ENCODE measurements around the gene CLPTM1L. TPM values are rescaled to one million over a fixed set of nuclear protein-coding genes. Genes with fewer than 3 reads are reported as not detected.

CLPTM1L gene
- total RNA-seq, 4 donors from 2014 or later = 96.9 to 139 (median 126) TPM

DNA sequence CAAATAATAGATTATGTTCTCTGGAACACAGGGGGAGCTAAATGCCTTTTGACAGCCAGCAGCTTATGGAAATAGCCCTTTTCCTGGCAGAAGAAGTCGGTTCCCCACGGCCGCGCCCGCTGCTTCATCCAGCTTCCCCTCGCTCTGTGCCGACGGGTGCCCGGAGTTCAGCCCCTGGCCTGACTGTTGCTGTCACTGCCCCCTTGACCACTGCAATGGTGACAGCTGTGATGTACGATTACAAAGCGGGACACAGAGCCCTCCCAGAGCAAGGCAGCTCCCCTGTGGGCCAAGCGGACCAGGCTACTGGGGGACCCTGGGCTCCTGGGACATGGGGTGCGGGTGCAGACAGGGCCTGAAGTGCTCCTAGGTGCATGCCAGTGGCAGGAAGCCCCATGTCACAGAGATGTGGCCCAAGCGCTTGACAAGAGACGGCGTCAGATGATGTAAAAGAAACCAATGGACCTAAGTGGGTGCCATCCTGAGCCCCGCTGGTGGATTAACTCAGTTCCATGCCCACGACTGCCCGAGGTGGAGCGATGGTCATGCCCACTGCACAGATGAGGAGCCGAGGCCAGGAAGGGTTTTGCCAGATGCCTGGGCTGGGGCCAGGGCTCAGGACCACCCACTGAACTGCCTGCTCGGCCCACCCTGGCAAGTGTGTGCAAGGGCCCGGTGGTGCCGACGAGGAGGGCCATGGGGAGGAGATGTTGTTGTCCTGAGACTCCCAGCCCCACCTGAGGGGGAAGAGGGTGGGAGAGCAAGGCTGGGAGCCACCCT is 13.2 kb upstream of the CLPTM1L start:
- no peak overlapping the region for H3K4me3 ChIP-seq
- DNase-seq (ENCODE audit: extremely low spot score) = no peak
- TF ChIP-seq, protein P1, sequence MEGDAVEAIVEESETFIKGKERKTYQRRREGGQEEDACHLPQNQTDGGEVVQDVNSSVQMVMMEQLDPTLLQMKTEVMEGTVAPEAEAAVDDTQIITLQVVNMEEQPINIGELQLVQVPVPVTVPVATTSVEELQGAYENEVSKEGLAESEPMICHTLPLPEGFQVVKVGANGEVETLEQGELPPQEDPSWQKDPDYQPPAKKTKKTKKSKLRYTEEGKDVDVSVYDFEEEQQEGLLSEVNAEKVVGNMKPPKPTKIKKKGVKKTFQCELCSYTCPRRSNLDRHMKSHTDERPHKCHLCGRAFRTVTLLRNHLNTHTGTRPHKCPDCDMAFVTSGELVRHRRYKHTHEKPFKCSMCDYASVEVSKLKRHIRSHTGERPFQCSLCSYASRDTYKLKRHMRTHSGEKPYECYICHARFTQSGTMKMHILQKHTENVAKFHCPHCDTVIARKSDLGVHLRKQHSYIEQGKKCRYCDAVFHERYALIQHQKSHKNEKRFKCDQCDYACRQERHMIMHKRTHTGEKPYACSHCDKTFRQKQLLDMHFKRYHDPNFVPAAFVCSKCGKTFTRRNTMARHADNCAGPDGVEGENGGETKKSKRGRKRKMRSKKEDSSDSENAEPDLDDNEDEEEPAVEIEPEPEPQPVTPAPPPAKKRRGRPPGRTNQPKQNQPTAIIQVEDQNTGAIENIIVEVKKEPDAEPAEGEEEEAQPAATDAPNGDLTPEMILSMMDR (IDR thresholded peaks at IDR 0.05) = no peak
- TF ChIP-seq POLR2AphosphoS5 (IDR thresholded peaks at IDR 0.05) = no peak
- TF ChIP-seq EP300 (IDR thresholded peaks at IDR 0.05) = no peak
- TF ChIP-seq POLR2A (IDR thresholded peaks at IDR 0.05; ENCODE audit: low read depth) = no peak
- 84% methylated on average over 16 of the region's 25 CpGs for WGBS
- H3K27ac ChIP-seq (replicated peaks in 1 of 4) = no peak overlapping the region
- no peaks in the 10 kb centered on the region for H3K4me1 ChIP-seq
- intact Hi-C loops (cut with DNase I) = no loop called here
- H3K36me3 ChIP-seq = no peaks in the 10 kb centered on the region
- peaks cover 0 to 56% (median 0%) of the 10 kb centered on the region in 4 donors for H3K27me3 ChIP-seq
- no peaks in the 10 kb centered on the region for H3K9me3 ChIP-seq

DNA sequence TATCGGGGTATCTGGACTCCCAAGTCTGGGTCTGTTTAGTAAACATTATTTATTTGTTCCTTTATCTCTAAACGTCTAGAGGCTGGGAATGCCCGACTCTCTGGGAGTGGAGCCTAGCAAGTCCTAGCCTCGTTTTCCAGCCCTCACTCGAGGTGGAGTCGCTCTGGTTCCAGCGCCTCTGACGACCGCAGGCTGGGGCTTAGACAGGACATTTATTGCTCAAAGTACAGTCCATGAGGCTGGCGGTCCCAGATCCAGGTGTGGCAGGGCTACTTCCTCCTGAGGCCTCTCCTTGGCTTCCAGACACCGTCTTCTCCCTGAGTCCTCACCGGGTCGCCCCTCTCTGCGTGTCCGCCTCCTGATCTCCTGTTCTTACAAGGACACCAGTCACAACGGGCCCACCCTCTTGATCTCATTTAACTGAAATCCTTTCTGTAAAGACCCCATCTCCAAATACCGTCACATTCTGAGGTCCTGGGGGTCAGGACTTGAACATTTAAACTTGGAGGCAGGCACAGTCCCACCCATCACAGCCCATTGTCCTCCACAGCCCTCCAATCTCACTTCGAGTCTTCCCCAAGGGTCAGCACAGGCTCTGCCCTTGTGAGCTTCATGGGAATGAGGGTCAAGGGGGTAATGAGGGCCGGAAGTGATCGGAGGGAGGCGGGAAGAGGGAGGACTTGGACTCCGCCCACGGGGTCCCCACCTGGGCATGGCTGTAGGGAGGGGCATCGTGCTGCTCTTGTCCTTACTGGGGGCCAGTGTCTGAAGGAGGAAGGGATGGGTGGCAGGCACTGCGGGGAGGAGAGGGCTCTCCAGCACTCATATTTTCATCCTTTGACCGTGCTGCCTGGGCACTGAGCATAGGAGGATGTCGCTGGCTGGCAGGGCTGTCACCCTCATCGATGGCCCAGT is 12.2 kb upstream of the CLPTM1L start:
- Histone ChIP-seq H3K9me3 (no peaks in the 10 kb centered on the region), H3K4me1 (no peaks in the 10 kb centered on the region), H3K27me3 (peaks cover 0 to 46% (median 0%) of the 10 kb centered on the region in 4 donors), H3K4me3 (no peak overlapping the region), H3K36me3 (no peaks in the 10 kb centered on the region), H3K27ac (replicated peaks in 1 of 4) (no peak overlapping the region)
- 71% methylated on average over 28 of the region's 28 CpGs for WGBS
- TF ChIP-seq POLR2A (IDR thresholded peaks at IDR 0.05; ENCODE audit: low read depth) (no peak), EP300 (IDR thresholded peaks at IDR 0.05) (no peak)
- DNase-seq (ENCODE audit: extremely low spot score) = no peak
- intact Hi-C loops (cut with DNase I) = no loop called here

DNA sequence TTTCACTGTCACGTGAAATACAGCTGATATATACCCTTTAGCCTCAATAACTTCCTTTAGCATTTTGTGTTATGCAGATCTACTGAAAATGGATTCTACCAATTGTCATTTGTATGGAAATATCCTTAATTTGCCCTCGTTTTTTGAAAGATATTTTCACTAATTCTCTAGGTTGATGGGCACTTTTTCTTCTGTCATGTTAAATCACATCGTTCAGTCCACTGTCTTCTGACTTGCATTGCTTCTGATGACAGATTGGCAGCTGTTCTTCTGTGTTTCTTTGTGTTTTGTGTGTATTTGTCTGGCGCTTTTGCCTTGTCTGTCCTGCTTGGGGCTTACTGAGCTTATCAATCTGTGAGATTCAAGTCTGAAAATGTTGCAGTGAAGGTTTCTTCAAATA is 9.7 kb upstream of the CLPTM1L start:
- 46% methylated on average over 4 of the region's 4 CpGs for whole genome bisulfite sequencing
- Histone ChIP-seq H3K9me3 (no peaks in the 10 kb centered on the region), H3K4me3 (no peak overlapping the region), H3K27me3 (peaks cover 0 to 22% (median 0%) of the 10 kb centered on the region in 4 donors), H3K4me1 (no peaks in the 10 kb centered on the region), H3K27ac (replicated peaks in 1 of 4) (no peak overlapping the region), H3K36me3 (no peaks in the 10 kb centered on the region)
- TF ChIP-seq EP300 (IDR thresholded peaks at IDR 0.05) (no peak), POLR2A (IDR thresholded peaks at IDR 0.05; ENCODE audit: low read depth) (no peak), POLR2AphosphoS5 (IDR thresholded peaks at IDR 0.05) (no peak)
- TF ChIP-seq, protein P1 (IDR thresholded peaks at IDR 0.05) = no peak
- no peak for DNase-seq (ENCODE audit: extremely low spot score)
- intact Hi-C loops (cut with DNase I) = no loop called here

DNA sequence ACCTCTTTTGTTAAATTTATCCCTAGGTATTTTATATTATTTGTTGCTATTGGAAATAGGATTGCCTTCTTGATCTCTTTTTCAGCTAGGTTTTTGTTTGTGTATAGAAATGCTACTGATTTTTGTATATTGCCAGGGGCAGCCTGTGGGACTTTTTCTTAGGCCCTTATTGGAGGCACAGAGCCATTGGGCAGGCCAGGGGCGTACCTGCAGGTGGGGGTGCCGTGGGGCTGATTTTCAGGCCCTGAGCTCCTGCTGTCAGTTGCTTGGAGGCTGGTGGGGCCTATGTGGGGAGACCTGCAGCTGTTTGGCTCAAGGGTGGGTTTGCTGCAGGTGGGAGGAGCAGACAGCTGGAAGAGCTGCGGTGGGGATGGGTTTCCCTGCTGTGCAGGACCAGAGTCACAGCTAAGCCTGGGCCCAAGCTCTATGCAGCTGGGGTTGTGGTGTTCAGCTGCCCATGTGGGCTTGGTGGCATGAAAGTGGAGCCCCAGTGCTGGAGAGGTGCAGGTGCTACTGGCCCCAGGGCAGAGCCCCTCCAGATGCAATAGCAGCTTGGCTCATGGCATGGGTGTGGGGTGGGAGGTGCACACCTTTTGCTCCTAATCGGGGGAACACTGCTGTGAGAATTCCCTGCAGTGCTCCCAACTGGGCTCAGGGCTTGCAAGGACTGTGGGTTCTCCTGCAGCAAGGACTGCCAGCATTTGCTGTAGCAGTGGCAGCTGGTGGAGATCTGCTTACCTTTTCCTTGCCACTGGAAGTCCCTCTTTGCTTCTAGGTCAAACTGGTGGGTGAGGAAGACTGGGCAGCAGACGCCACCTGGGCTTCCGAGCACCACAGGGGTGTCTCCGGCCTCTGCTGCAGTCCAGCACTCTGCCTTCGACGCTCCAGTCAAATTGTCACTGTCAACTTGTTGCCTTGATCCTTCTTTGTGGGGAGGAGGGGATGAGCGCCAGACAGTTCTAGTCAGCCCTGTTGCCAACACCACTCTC is 7.6 kb upstream of the CLPTM1L start:
- H3K36me3 ChIP-seq = no peaks in the 10 kb centered on the region
- intact Hi-C loops (cut with DNase I) = no loop called here
- peaks cover 0 to 1% (median 0%) of the 10 kb centered on the region in 4 donors for H3K27me3 ChIP-seq
- TF ChIP-seq POLR2AphosphoS5 (IDR thresholded peaks at IDR 0.05) (no peak), POLR2A (IDR thresholded peaks at IDR 0.05; ENCODE audit: low read depth) (no peak), EP300 (IDR thresholded peaks at IDR 0.05) (no peak)
- TF ChIP-seq, protein P1 (IDR thresholded peaks at IDR 0.05) = no peak
- WGBS = 69% methylated on average over 7 of the region's 10 CpGs
- no peak overlapping the region for H3K27ac ChIP-seq (replicated peaks in 1 of 4)
- no peaks in the 10 kb centered on the region for H3K9me3 ChIP-seq
- DNase-seq (ENCODE audit: extremely low spot score) = no peak
- no peak overlapping the region for H3K4me3 ChIP-seq
- H3K4me1 ChIP-seq = no peaks in the 10 kb centered on the region
